ENCODE results near the gene RUFY3.

The RUFY3 gene

DNA sequence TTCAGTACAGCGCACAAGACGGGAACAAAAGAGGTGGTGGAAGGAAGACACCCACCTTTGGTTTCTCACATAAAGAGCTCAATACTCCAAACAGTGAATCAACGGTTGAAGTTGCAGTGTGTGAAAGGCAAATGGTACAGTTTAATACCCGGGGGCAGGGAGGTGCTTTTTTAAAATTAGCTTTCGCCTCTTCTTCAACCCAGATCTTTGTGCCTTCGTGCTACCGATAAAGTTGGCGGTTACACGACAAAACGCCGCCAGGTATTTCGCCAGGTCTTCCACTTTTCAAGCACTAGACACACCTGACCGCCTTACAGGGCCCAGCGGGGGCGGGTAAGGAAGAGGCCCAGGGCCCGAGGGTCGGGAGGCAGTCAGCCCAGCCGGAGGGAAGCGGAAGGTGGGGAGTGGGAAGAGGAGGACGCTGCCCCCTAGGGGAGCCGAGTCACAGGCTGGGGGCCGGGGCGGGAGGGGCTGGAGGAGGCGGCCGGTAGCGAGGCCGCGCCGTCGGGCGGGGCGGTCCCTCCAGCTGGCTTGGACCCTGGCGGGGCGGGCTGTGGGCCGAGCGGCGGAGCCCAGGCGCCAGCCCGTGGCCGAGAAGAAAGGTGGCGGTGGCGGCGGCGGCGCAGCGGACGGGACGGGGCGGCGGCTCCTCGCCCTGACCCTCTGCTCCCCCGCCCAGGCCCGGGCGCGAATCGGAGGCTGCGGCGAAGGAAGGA, 17.4 kb upstream of the RUFY3 start:
- intact Hi-C loops (cut with DNase I; ENCODE audit: low total_unique reads): loop anchor here (2.0 kb wide), 1 partner anchor 16 kb away; the partner anchor contains the start of gene UTP3
- TF ChIP-seq, protein P1, sequence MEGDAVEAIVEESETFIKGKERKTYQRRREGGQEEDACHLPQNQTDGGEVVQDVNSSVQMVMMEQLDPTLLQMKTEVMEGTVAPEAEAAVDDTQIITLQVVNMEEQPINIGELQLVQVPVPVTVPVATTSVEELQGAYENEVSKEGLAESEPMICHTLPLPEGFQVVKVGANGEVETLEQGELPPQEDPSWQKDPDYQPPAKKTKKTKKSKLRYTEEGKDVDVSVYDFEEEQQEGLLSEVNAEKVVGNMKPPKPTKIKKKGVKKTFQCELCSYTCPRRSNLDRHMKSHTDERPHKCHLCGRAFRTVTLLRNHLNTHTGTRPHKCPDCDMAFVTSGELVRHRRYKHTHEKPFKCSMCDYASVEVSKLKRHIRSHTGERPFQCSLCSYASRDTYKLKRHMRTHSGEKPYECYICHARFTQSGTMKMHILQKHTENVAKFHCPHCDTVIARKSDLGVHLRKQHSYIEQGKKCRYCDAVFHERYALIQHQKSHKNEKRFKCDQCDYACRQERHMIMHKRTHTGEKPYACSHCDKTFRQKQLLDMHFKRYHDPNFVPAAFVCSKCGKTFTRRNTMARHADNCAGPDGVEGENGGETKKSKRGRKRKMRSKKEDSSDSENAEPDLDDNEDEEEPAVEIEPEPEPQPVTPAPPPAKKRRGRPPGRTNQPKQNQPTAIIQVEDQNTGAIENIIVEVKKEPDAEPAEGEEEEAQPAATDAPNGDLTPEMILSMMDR (IDR thresholded peaks at IDR 0.05): peak in 1 of 2 experiments; percentile 30
- peaks cover 0 to 29% (median 11%) of the 10 kb centered on the region in 4 donors for H3K4me1 ChIP-seq
- no peaks in the 10 kb centered on the region for H3K27me3 ChIP-seq
- no peaks in the 10 kb centered on the region for H3K36me3 ChIP-seq
- H3K27ac ChIP-seq: peak overlapping the region; percentile 91 to 95
- DNase-seq: peak; percentile 75 to 90
- no peaks in the 10 kb centered on the region for H3K9me3 ChIP-seq
- H3K4me3 ChIP-seq: peak overlapping the region; percentile 72 to 96

DNA sequence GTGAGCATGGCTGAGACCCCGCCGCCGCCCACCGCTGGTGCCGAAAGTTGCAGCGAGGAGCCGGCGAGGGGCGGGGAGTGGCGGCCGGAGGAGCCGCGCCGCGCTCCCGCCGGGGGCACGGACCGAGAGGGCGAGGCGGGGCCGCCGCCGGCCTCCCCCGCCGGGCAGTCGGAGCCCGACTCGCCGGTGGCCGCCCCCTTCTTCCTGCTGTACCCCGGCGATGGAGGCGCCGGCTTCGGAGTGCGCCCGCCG, 16.9 kb upstream of the RUFY3 start:
- Histone ChIP-seq H3K4me1 (peaks cover 0 to 29% (median 11%) of the 10 kb centered on the region in 4 donors), H3K9me3 (no peaks in the 10 kb centered on the region), H3K4me3 (peak overlapping the region; percentile 72 to 96), H3K27me3 (no peaks in the 10 kb centered on the region), H3K27ac (peak overlapping the region; percentile 91 to 95), H3K36me3 (no peaks in the 10 kb centered on the region)
- TF ChIP-seq, protein P1 (IDR thresholded peaks at IDR 0.05): no peak
- DNase-seq: no peak
- intact Hi-C loops (cut with DNase I; ENCODE audit: low total_unique reads): loop anchor here (2.0 kb wide), 1 partner anchor 16 kb away; the partner anchor contains the start of gene UTP3

DNA sequence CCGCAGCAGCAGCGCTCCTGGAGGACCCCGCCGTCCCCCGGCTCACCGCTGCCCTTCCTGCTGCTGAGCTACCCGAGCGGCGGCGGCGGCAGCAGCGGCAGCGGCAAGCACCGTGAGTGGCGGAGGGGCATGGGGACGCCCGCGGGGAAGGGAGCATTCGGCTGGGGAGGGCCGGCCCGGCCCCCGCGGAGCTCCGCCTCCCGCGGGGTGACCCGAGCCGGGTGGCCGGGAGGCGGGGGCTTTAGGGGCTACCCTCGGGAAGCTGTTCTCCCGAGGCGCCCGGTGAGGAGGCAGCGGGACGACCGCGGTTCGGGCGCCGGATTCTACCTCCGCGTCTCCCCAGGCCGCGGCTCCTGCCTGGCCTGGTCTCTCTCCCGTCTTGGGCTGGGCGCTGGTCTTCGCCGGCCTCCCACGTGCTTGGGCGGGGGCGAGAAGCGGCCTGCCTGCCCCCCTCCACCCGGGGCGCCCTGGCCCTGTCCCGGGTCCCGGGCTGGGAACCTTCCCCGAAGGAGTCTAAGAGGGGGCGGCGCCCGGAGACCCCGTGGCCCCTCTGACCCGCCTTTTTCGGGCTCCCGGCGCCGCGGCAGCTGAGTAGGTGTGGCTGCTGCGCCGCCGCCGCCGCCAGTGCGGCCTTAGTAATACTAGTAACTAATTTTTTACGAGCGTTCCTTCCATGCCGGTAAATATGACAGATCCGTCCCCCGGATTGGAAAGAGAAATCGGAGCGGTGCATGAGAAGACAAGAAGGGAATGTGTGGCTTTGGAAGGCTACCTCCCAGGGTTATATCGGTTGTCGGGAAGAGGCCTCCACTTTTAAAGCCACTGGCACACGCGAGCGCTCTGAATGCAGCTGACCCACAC, 16.4 kb upstream of the RUFY3 start:
- peak; percentile 65 to 83 for DNase-seq
- Histone ChIP-seq H3K27ac (peak overlapping the region; percentile 91 to 95), H3K27me3 (no peaks in the 10 kb centered on the region), H3K36me3 (no peaks in the 10 kb centered on the region), H3K4me3 (peak overlapping the region; percentile 72 to 96), H3K9me3 (no peaks in the 10 kb centered on the region), H3K4me1 (peaks cover 0 to 29% (median 11%) of the 10 kb centered on the region in 4 donors)
- TF ChIP-seq, protein P1 (IDR thresholded peaks at IDR 0.05): no peak
- intact Hi-C loops (cut with DNase I; ENCODE audit: low total_unique reads): loop anchor here (2.0 kb wide), 1 partner anchor 17 kb away; the partner anchor contains the start of gene UTP3

DNA sequence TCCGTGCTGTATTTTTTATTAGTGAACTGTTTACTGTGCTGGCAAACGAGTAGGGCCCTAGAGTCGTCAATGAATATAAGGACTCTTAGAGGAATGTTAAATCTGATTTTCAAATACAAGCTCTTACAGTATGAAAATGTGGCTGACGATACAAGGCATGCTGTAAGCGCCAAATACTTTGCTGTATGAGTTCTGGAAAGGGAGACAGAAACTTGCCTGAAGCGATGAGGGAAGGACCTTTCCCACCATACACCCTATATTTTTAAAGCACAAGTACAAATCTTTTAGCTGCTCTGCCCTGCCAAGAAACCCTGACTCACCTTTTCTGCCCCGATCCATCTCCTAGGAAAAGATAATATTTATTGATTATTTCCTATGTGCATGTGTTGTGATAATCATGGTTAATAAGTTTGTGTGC, 15.7 kb upstream of the RUFY3 start:
- DNase-seq: no peak
- Histone ChIP-seq H3K4me3 (peak overlapping the region; percentile 72 to 96), H3K36me3 (no peaks in the 10 kb centered on the region), H3K9me3 (no peaks in the 10 kb centered on the region), H3K4me1 (peaks cover 0 to 29% (median 11%) of the 10 kb centered on the region in 4 donors), H3K27me3 (no peaks in the 10 kb centered on the region), H3K27ac (peak overlapping the region; percentile 91 to 95)
- TF ChIP-seq, protein P1 (IDR thresholded peaks at IDR 0.05): no peak
- intact Hi-C loops (cut with DNase I; ENCODE audit: low total_unique reads): no loop called here

DNA sequence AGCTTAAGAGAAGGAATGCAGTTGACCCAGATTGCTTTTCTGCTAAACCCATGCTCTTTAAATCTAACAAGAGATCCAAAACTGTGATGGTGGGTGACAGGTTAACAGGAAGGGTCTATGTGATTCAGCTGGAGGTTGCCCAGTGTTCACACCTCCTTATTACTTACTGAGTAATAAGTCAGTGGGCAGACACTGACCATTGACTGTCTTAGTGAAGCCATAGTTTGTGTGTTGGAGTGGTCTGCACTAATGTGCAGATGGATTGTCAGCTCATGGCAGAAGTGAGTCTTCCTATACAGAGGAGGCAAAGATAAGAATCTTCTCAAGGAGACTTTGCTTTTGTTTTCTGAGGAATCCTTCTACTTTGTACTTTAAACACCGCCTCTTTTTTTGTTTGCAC, 15.2 kb upstream of the RUFY3 start:
- Histone ChIP-seq H3K4me1 (peaks cover 0 to 29% (median 11%) of the 10 kb centered on the region in 4 donors), H3K36me3 (no peaks in the 10 kb centered on the region), H3K27me3 (no peaks in the 10 kb centered on the region), H3K27ac (peak overlapping the region; percentile 91 to 95), H3K9me3 (no peaks in the 10 kb centered on the region), H3K4me3 (peak overlapping the region; percentile 72 to 96)
- intact Hi-C loops (cut with DNase I; ENCODE audit: low total_unique reads): no loop called here
- no peak for DNase-seq
- TF ChIP-seq, protein P1 (IDR thresholded peaks at IDR 0.05): no peak
